Raji (cell line): ENCODE data around the gene CTAG1B.
"Not testable (repeated sequence)": the region's sequence is repeated elsewhere in the genome, so short reads cannot be mapped to it uniquely, and the experiment has no call there.

Source experiments
- POLR2A ChIP-seq: IDR thresholded peaks from 2 replicates; pipeline ENCODE4 v1.6.1; 2011; ENCODE audit warnings: low read depth, low read length, control low read depth; ENCODE audit not compliant: insufficient read depth

Gene CTAG1B

GRCh38 chrX:154619182-154619581, at the start of gene CTAG1B:
TSS of gene CTAG1B (minus strand) at chrX:154619282. CDS start at chrX:154619218, 64 bp downstream.
- not testable (repeated sequence) for TF ChIP-seq POLR2A

GRCh38 chrX:154661899-154662298, 42.8 kb upstream of the CTAG1B start:
- TF ChIP-seq POLR2A, result no peak

GRCh38 chrX:154661170-154661569, 42.1 kb upstream of the CTAG1B start:
- TF ChIP-seq POLR2A, result no peak

GRCh38 chrX:154660541-154660940, 41.5 kb upstream of the CTAG1B start:
- TF ChIP-seq POLR2A, result no peak

GRCh38 chrX:154658957-154659356, 39.9 kb upstream of the CTAG1B start:
- TF ChIP-seq POLR2A, result no peak

GRCh38 chrX:154658187-154658586, 39.1 kb upstream of the CTAG1B start:
- no peak for TF ChIP-seq POLR2A

GRCh38 chrX:154657226-154657805, 38.2 kb upstream of the CTAG1B start:
- TF ChIP-seq POLR2A, result no peak

- TF ChIP-seq POLR2A, result no peak
These were observed 36.7 kb upstream of the CTAG1B start for GRCh38 chrX:154655786-154656185.

GRCh38 chrX:154655346-154655745, 36.3 kb upstream of the CTAG1B start:
- no peak for TF ChIP-seq POLR2A

GRCh38 chrX:154654925-154655324, 35.8 kb upstream of the CTAG1B start:
- no peak for TF ChIP-seq POLR2A

GRCh38 chrX:154654372-154654771, 35.3 kb upstream of the CTAG1B start:
- TF ChIP-seq POLR2A, result no peak

GRCh38 chrX:154653413-154653812, 34.3 kb upstream of the CTAG1B start, which contains the start of gene CTAG2:
TSS of gene CTAG2 (minus strand) at chrX:154653579. CDS start at chrX:154653515, 64 bp downstream.
- TF ChIP-seq POLR2A, result not testable (repeated sequence)

- TF ChIP-seq POLR2A, result no peak
These were observed 33.9 kb upstream of the CTAG1B start for GRCh38 chrX:154653048-154653401.

GRCh38 chrX:154652311-154653047, 33.4 kb upstream of the CTAG1B start:
- TF ChIP-seq POLR2A, result no peak

- TF ChIP-seq POLR2A, result no peak
These were observed 31.1 kb upstream of the CTAG1B start for GRCh38 chrX:154650221-154650510.

- TF ChIP-seq POLR2A, result no peak
These were observed 30.6 kb upstream of the CTAG1B start for GRCh38 chrX:154649503-154650220.
